Right lung (tissue), 10 donors: Measurements from ENCODE around the gene PNLIPRP2. TPM values are rescaled to one million over a fixed set of nuclear protein-coding genes. Genes with fewer than 3 reads are reported as not detected.

Experiments
- DNase-seq, 2 donors: peaks; one replicate each; pipeline ENCODE4 v3.0.0-alpha.2; 2013
- long read RNA-seq, 8 donors: transcript quantifications; one replicate each; lab custom pipeline, GENCODE V29; 2026
- polyA plus RNA-seq, 5 donors: library from polyadenylated mRNA; unstranded; fragments of 120-200 nt; gene quantifications; one replicate each; pipeline versions ENCODE4 v1.2.1 to v1.2.3, GENCODE V29; 2013; ENCODE audit warnings: inconsistent platforms in 1 of 5, low replicate concordance in 1 of 5; ENCODE audit not compliant: insufficient read length in 5 of 5, insufficient read depth in 1 of 5

PNLIPRP2 gene
- polyA plus RNA-seq, result not detected
- long read RNA-seq, donor 1, partial matches to known transcripts, result 0 of 1 reads
- long read RNA-seq, donor 1, other reads (novel, unspliced or antisense), result 0 of 1 reads
- long read RNA-seq, donor 2, result 0 reads
- long read RNA-seq, donor 3, result 0 reads
- long read RNA-seq, donor 4, result 0 reads
- long read RNA-seq, donor 5, result 0 reads
- long read RNA-seq, donor 6, result 0 reads
- long read RNA-seq, donor 7, result 0 reads
- long read RNA-seq, donor 8, result 0 reads

DNA sequence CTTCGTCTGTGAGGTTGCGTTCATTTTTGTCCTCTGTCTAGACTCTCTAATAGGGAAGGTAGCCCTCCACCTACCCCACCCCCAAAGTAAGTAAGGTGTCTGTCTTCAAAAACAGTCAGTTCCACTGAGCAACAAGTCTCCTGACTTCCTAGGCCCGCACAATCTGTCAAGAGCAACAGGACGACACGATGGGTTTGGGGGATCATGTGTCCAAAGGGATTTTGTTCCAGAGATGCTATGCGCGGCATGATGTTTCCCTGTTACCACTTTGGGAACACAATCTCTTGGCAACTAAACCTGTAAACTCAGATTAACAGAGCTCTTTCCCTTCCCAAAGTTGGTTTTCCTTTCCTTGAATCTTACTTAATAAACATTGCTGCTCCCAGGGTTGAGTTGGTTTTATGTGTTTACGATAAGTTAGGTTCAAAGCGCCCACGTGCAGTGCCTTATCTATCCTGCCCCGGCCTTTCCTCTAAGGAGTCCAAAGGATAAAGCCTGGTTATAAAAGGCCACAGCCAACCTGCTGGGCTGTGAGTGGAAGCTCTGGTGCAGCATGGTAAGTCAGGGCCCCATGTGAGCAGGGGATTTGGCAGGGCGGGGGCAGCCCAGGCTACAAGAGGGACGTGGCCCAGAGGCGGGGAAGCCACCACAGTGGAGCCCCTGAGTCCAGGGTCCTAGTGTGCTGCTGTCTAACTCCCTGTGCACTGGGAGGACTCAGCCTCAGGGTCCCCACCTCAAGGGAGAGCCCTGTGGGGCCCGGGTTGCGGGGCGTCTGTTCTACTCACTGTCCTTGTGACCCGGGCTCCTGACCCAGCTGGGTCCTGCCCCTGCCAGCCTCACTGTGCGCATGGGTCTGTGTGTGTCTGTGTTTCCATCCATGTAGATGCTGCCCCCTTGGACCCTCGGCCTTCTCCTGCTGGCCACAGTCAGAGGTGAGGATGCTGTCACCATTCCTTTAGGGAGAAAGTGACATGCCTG lies at the start of gene PNLIPRP2:
TSS of gene PNLIPRP2 (plus strand) at position 531 of the 978 bp plus-strand sequence.
- DNase-seq, result no peak

DNA sequence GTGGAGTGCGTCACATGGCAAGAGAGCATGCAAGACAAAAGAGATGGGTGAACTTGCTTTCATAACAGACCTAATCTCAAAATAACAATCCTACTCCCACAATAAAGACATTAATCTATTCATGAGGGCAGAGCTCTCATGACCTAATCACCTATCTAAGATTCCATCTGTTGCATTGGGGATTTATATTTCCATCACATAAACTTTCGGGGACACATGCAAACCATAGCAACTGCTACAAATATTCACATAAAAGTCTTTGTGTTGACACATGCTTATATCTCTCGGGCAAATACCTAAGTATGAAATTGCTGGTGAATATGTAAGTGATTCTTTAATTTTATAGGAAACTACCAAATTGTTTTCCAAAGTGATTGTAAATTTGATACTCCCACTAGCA lies 46.0 kb upstream of the PNLIPRP2 start:
- no peak for DNase-seq

DNA sequence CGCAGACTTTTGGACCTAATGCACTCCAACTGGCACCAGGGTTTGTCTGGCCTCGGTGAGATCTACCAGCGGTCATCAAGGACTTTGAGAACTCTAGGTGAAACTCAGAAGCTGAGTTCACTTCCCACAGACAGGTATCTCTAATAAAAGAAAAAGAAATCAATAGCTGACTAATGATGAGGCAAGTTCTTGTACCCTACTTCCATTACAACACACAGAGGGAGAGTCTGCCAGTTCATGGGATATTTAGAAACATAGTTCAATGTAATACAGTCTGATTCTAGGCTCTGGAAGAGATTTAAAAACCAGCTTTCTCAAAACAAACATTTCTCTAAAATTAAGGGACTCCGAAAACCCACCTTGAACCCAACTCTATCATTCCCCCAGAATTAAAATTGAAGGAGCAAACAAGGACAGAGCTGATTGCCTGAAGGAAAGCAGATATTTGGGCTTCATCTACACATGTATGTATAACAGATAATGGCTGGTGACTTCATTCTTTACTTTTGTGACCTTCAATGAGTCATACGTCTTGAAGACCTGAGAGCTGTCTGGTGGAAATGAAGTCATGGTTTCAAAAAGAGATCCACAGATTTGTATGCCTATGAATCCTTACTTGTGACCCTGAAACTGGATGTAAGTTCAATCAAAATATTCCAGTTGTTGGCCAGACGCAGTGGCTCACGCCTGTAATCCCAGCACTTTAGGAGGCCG lies 32.7 kb upstream of the PNLIPRP2 start:
- no peak for DNase-seq

DNA sequence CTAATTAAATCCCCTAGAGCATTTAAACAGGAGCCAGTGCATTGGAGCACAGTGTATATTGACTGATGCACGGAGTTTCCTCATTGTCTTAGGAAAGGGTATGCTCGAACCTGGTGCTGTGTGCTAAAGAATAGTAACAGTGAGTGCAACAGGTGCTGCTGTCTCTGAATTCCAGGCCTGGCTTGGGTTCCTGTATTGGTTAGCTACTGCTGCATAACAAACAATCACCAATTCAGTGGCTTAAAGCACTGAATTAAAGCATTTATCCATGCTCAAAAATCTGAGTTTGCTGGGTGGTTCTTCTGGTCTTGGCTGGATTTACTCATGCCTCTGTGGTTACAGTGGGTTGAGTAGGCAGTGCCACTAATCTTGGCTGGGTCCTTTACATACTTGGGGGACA lies 31.8 kb upstream of the PNLIPRP2 start:
- DNase-seq, result no peak

DNA sequence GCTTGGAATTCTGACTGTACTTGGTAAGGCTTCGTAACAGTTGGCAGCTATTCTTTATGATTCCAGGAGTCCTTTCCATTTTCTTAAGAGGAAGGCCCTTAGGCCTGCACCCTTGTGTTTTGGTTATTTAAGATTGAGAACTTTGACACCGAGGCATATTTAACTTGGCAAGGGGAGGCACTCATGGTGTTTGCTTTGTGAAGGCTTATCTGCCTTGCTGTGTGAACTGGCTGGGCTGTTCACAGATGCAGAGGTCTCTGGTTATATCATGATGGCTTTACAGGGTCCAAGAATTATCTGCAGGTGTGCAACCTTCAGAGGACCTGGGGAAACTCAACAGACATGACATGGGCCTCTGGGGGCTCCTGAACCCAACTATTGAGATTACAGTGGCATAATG lies 30.8 kb upstream of the PNLIPRP2 start:
- peak; percentile 25 to 38 for DNase-seq

DNA sequence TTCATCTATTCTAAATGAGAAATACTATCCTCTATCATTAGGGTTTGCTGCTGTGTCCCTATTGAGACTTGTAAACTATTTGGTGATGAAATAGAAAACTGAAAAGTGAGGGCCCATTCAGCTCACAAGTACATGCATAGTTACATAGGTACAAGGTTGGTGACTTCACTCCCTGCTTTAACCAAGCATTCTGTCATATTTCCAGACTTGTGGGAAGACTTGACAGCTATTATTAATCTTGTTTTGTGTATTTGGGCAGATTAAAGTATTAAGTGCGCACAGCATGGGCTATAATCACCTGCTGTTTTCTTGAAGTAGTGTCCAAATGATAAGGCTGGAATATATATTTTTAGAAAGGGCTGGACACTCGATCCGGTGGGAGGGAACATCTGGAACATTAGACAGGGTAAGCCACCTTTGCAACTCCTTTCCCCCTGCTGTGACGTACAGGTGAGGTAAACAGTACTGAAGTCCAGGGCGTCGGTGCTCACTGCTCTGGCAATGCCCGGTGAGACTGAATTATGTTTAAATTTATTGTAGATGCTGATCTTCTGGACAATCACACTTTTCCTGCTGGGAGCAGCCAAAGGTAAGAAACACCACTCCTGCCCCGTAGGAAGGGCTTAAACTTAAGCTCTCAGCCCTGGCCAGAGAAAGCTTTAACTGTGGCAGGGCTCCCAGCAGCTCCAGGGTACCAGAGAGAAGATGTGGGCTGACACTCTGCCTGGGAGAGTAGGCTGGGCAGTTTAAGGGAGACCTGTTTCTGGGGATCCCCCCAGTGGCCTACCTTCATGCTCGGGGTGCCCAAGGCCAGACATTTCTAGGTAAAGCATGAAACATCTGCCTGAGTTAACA lies 29.9 kb upstream of the PNLIPRP2 start, which contains the start of gene PNLIPRP1:
TSS of gene PNLIPRP1 (plus strand) at position 370 of the 855 bp plus-strand sequence. CDS start at position 541, 171 bp downstream.
- no peak for DNase-seq

DNA sequence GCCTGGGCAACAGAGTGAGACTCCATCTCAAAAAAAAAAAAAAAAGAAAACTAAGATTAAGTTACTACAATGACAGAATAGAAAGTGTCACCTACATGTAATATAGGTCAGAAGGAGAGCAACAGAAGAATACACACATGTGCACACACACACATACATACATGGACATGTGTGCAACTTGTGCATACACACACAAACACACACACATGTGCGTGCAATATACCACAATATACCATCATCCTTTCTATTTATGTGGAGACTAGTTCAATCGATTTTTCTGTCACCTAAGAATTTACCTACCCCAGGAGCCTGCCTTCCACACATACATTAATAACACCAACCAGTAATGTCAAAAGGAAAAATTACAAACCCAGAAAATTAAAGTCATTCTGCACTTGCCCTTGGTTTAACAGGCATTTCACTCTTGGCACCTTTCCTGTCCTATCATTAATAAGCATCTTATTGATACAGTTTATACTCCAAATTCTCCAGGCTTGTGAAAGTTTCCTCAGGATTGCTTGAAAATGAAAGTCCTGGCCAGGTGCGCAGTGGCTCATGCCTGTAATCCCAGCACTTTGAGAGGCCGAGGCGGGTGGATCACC lies 27.5 kb upstream of the PNLIPRP2 start:
- DNase-seq, result no peak

DNA sequence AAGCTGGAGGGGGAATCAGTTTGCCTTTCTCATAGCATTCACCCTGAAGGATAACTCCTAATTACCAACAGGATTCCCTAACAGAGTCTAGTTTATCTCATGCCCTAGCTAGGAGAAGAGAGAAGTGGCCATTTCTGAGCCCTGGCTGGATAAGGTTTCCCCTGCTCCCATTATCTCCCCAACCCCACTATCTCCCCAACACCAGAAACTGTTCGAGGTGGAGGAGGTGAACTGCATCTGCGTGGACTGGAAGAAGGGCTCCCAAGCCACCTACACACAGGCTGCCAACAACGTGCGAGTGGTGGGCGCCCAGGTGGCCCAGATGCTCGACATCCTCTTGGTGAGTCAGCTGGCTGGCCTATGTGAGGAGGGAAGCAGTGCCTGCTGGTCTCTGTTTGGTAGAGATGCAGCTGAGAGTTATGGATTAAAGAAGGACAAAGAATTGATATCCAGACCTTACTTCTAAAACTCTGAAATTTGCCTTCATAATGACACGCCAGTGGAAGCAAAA lies 26.2 kb upstream of the PNLIPRP2 start:
- no peak for DNase-seq

DNA sequence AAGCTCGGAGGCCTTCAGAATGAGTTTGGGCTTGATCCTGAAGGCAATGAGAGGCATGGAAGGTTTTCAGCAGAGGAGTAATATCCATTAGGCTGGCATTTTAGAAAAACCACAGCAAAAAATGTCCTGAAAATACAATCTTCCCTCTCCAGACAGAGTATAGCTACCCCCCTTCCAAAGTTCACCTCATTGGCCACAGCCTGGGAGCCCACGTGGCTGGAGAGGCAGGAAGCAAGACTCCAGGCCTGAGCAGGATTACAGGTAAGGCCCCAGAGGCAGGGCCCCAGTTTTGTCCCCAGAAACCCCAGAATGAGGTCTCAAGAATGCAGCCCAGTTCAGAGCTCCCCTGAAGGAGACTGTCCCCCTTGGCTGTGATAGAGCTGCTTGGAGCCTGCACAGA lies 24.7 kb upstream of the PNLIPRP2 start:
- no peak for DNase-seq

DNA sequence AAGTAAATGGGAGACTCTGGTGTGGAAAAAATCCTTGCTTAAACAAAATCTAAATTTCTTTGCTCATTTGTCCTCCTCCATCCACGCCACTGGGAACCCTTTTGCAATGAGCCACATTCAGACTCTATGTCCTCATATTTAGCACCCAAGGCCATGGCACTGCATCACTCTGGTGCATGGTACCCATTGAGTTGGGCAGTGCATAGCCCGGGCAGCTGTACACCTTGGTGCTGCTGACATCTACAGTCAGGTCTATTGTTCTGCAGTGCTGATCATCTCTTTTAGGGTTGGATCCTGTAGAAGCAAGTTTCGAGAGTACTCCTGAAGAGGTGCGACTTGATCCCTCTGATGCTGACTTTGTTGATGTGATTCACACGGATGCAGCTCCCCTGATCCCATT lies 23.2 kb upstream of the PNLIPRP2 start:
- no peak for DNase-seq

DNA sequence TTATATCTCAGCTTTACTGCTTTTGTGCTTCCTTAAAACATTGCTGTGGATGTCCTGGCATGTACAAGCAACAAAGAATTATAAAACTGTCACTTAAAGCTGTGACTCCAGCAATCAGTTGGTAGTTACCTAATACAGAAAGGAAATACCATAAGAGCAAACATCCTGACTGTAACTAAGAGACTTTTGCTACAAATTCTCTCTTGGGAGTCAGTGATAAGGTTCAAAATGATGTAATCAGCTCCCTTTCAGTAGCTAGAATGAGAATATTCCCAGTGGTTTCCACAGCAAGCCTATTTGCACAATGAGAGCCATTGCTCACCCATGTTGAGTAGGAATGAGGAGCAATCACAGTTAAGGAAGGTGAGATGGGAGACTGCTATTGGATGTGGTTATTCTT lies 22.4 kb upstream of the PNLIPRP2 start:
- no peak for DNase-seq

DNA sequence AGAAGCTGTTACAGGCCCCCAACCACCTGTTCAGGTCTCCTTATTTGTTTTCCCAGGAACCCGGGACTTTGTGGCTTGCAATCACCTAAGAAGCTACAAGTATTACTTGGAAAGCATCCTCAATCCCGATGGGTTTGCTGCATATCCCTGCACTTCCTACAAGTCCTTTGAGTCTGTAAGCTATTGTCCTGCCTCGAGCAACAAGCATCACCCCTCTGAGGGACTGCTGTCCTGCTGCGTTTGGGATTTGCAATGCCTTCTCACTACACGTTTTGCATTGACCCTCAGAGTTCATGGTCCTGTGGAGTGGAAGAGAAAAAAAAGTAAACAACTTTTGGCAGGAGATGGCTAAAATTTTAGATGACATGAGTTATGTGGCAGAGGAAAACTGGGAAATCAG lies 20.8 kb upstream of the PNLIPRP2 start:
- no peak for DNase-seq

DNA sequence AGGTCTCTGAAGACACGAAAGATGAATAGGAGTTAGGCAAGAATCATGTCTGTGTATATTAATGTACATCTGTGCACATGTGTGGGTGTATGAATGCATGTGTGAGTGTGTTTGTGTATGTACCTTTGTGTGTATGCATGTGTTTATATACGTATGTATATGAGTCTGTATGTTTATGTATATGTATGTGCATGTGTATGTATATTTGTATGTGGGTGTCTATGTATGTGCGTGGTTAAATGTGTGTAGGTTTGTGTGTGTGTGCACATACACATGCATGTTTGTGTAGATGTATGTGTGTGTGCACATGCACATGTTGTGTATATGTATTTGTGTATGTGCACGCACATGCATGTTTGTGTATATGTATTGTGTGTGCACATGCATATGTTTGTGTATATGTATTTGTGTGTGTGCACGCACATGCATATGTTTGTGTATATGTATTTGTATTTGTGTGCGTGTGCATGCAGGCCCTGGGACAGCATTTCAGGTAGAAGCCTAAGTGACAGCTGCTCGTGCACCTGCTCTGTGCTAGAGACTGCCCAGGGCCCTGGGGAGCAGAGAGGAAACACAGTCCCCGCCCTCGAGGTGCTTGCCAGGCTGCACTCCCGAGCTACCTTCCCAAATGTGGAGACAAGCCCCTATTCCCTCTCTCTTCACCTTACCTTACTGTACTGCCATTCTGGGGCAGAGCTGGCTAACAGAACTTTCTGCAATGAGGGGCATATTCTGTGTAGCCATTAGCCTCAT lies 17.9 kb upstream of the PNLIPRP2 start:
- DNase-seq, result no peak

DNA sequence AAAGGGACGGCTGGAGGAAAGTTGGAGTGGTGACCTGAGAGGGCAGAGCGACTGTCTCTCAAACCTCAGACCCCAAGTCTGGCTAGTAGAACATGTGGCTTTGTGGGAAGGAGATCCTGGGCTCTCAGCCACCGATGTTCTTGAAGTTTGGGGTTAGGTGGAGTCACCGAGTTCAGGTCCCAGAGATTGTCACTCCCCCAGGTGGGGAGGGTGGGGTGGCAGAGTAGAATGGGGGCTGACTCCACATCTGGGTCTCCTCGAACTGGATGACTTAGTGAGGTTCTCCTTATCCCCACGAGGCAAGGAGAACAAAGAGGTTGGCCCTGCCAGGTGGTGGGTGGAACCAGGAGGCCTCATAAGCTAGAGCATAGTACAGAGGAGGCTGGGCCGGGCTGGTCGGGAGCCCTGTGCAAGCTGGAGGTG lies 14.7 kb upstream of the PNLIPRP2 start:
- no peak for DNase-seq

DNA sequence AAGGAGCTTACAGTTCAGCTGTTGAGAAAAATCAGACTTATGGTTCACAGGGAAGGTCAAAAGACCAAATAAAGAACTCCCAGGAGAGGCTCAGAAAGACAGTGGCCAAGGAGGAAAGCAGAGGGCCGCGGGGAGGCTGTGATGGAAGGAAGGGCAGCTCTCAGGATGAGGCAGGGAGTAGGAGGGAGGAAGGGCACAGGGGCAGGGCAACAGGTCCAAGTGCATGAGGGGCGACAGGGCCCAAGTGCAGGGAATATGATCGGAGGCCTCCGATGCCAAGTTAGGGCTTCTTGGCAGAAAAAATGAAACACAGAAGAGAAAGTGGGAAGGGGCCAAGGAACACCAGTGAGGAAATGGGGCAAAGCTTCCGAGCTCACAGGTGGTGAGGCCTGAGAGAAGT lies 13.4 kb upstream of the PNLIPRP2 start:
- DNase-seq, result no peak

DNA sequence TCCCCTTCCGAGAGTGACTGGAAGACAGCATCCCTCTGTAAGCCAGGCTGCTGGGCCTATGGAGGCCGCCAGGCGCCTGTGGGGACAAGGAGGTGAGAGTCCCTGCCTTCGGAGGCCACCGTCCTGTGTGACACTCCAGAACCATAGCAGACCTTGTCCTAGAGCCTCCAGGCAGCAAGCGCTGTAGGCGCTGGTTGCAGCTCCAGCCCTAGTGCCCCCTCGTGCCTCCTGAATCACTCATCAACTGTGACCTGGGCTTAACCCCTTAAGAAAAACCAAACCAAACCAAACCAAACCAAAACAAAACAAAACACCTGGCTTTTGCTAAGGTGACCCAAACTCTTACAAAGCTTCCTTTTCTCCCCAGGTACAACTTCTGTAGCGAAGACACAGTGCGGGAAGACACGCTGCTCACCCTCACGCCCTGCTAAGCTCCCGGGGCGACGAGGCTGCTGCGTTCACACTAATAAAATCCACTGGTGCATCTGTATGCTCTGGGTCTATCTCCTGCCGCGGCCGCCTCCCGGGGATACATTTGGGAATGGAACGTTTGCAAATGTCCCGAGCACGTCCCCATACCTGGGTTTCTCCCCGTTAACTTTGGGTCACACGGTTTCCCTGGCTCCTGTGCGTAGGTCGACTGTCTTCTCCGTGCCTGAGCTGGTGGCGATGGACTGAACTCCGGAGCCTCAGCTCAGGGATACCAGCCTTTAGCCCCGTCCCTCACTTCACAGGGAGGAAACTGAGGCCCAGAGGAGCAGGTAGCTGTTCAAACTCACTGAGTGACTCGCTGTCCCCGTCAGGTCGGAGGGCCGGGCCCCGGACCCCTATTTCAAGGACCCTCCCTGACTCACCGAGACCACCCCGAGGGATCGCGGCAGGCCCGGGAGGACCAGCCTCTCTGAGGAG lies 11.8 kb upstream of the PNLIPRP2 start:
- DNase-seq, result no peak

DNA sequence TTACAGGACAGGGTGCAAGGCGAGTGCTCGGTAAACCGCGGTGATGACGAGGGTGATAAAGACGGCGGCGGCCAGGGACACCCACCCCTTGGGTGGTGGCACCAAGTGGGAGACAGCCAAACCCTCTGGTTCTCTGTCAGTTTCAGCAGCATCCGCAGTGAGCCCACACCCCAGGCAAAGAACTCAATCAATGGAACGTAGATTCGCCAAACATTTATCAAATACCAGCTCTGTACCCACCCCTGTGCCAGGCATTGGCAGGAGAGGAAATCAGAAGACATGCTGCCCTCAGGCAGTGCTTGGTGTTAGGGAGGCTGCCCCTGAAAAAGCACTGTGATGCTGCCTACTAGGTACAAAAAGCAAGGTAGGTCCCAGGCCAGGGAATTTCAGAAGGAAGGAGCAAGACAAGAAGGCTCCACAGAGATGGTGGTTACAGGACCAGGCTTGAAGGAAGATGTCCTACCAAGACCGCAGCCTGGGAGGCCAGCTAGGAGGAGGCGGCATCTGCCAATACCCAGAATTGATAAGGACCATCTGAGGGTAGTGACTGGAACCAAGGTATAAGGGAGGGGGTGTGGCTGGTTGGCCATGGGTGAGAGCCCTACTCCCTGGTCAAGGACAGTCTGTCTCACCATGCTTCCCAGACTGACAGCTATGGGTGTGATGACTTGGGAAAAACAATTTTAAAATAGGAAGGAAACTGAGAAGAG lies 10.2 kb upstream of the PNLIPRP2 start:
- DNase-seq, result no peak

DNA sequence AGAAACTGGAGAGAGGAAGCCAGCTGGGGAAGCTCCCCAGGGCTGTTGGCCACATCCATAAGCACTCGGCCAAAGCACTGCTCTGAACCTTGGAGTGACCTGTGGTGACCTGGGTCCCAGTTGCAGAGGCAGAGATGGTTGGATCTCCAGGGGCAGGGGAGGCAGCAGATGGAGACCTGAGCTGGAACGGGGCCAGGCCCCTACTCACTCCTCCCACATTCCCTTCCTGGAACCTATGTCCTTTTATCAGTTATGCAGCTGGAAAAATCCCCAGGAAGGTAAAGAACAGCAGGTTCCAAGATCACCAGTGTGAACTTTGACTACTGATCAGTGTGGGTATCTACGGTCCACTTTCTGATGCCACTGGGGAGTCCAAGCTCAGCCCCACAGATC lies 9.6 kb upstream of the PNLIPRP2 start:
- no peak for DNase-seq
